Measurements from ENCODE around the gene EQTN. TPM values are rescaled to one million over a fixed set of nuclear protein-coding genes. Genes with fewer than 3 reads are reported as not detected.

EQTN gene
- total and polyA plus RNA-seq, 10 of the 15 experiments (the other 5 are each of a cell fraction or from before 2014, with no cell fraction given), result not detected

DNA sequence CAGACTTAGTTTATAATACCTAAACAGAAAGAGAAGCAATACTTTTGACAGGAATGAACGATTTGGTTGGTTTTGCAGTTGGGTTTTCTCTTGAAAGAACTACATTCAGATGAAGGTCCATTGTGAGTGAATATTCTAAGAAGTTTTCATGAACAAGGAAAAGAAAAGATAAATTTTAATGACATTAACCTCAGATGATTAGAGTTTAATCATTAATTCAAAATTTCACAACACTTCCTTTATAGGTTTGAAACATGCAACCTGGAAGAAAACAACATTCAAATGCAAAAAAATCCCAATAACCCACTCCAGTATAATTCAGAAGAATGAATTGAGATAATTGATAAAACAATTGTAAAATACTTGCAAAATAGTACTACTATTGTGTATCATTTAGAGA is 23.8 kb downstream of the EQTN start:
- 0% methylated on average over 1 of the region's 1 CpG for WGBS (ENCODE audit: insufficient coverage, insufficient replicate concordance, low lambda C conversion rate, missing lambda C conversion rate)
- Histone ChIP-seq H3K4me3 (no peak overlapping the region), H3K9me3 (replicated peaks; ENCODE audit: control insufficient read depth, insufficient read depth, low read length) (no peaks in the 10 kb centered on the region), H4K20me1 (ENCODE audit: control insufficient read depth, insufficient read depth) (no peaks in the 10 kb centered on the region), H3K36me3 (ENCODE audit: control insufficient read depth in 2 of 2, insufficient read depth in 2 of 2, low read length in 1 of 2) (no peaks in the 10 kb centered on the region), H3K4me1 (ENCODE audit: control insufficient read depth, insufficient read depth, low read length) (no peaks in the 10 kb centered on the region), H3K27me3 (replicated peaks in 1 of 2; ENCODE audit: control insufficient read depth in 2 of 2, insufficient read depth in 2 of 2, low read length in 1 of 2) (no peaks in the 10 kb centered on the region), H3K27ac (ENCODE audit: control insufficient read depth, insufficient read depth) (no peak overlapping the region), H2AFZ (ENCODE audit: control insufficient read depth, low read depth, low read length) (peak overlapping the region; percentile 10; the same call in 1 of the 2 replicates), H3K9ac (ENCODE audit: control insufficient read depth, insufficient read depth, low read length) (no peak overlapping the region), H3K4me2 (ENCODE audit: control insufficient read depth, insufficient read depth) (no peak overlapping the region), H3K79me2 (ENCODE audit: control insufficient read depth, insufficient read depth, low read length) (no peaks in the 10 kb centered on the region)
- DNase-seq (ENCODE audit: low read depth, low spot score) (no peak), FAIRE-seq (no peak), ATAC-seq (no peak)
- no TSS peak for BruUV-seq (replicated peaks)
- RAD21 ChIA-PET (ENCODE audit: unreplicated experiment), result no interaction called here
- in situ Hi-C loops (cut with MboI) (loop anchor here (10.0 kb wide), 1 partner anchor 528 kb away; no protein-coding TSS in a partner anchor), intact Hi-C loops (cut with micrococcal nuclease; ENCODE audit: unreplicated experiment) (no loop called here)
- CTCF ChIA-PET, result interaction anchor here (1.0 to 1.2 kb wide), 3 partner anchors 25 to 241 kb away, joined by 3 to 5 read pairs (median 3); no protein-coding TSS in a partner anchor
- SMC1A ChIA-PET (ENCODE audit: uncharacterized antibody, unreplicated experiment), result no interaction called here
- TF ChIP-seq STAT1 (conservative IDR thresholded peaks at IDR 0.05) (no peak), CHD2 (IDR thresholded peaks at IDR 0.05; ENCODE audit: borderline replicate concordance, low read depth, low read length) (no peak), DPF2 (IDR thresholded peaks at IDR 0.05) (no peak), RELA (IDR thresholded peaks at IDR 0.05; ENCODE audit: borderline replicate concordance, partially characterized antibody) (no peak), FOS (IDR thresholded peaks at IDR 0.05; ENCODE audit: borderline replicate concordance, extremely low read depth, insufficient read length) (no peak), ZNF24 (IDR thresholded peaks at IDR 0.05) (no peak), SMC3 (IDR thresholded peaks at IDR 0.05; ENCODE audit: borderline replicate concordance, low read length) (no peak), POU2F2 (IDR thresholded peaks at IDR 0.05; ENCODE audit: borderline replicate concordance, low read depth, low read length) (no peak), ZSCAN29 (IDR thresholded peaks at IDR 0.05) (no peak), KAT2A (conservative IDR thresholded peaks at IDR 0.05; ENCODE audit: control insufficient read depth, low read depth, low read length) (no peak), POLR2AphosphoS5 (IDR thresholded peaks at IDR 0.05; ENCODE audit: low read length) (no peak)
- TF ChIP-seq, protein P1, sequence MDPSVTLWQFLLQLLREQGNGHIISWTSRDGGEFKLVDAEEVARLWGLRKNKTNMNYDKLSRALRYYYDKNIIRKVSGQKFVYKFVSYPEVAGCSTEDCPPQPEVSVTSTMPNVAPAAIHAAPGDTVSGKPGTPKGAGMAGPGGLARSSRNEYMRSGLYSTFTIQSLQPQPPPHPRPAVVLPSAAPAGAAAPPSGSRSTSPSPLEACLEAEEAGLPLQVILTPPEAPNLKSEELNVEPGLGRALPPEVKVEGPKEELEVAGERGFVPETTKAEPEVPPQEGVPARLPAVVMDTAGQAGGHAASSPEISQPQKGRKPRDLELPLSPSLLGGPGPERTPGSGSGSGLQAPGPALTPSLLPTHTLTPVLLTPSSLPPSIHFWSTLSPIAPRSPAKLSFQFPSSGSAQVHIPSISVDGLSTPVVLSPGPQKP (IDR thresholded peaks at IDR 0.05; ENCODE audit: low read depth, low read length), result no peak
- POLR2A ChIA-PET, result interaction anchor here (0.6 kb wide), 1 partner anchor 317 kb away, joined by 5 read pairs; no protein-coding TSS in a partner anchor
